ENCODE measurements around the gene PRDM2. TPM values are rescaled to one million over a fixed set of nuclear protein-coding genes. Genes with fewer than 3 reads are reported as not detected.
"Not testable (repeated sequence)": the region's sequence is repeated elsewhere in the genome, so short reads cannot be mapped to it uniquely, and the experiment has no call there.

Gene PRDM2
- total RNA-seq, 2 donors from 2014 or later, result 29.3 to 30.0 TPM

DNA sequence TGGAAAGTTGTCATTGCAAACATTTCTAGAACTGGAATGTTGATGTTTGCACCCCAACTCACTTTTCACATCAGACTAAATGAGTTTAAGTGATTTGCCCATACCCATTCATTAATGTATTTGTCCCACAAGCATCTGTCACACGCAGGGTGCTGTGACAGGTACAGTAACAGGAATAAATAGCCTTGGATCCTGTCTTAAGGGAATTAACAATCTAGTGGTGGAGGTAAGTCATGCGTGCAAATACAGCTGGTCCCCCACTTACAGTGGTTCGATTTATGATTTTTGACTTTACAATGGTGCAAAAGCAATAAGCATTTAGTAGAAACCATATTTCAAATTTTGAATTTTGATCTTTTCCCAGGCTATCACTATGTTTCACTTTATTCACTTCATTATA is 17.5 kb upstream of the PRDM2 start:
- no peak for TF ChIP-seq CTCF (IDR thresholded peaks at IDR 0.05)
- Histone ChIP-seq H3K9ac (ENCODE audit: low read depth in 2 of 2, low read length in 2 of 2) (no peak overlapping the region), H3K36me3 (no peaks in the 10 kb centered on the region), H3K4me3 (no peak overlapping the region), H3K4me1 (no peaks in the 10 kb centered on the region), H3K27me3 (no peaks in the 10 kb centered on the region), H3K9me3 (no peaks in the 10 kb centered on the region), H3K27ac (no peak overlapping the region)
- intact Hi-C loops (cut with DNase I), result no loop called here
- DNase-seq, result no peak

GRCh38 chr1:13683206-13683605 is 16.8 kb upstream of the PRDM2 start:
- Histone ChIP-seq H3K4me1 (no peaks in the 10 kb centered on the region), H3K27me3 (no peaks in the 10 kb centered on the region), H3K9ac (ENCODE audit: low read depth in 2 of 2, low read length in 2 of 2) (no peak overlapping the region), H3K9me3 (no peaks in the 10 kb centered on the region), H3K27ac (no peak overlapping the region), H3K36me3 (no peaks in the 10 kb centered on the region), H3K4me3 (no peak overlapping the region)
- no peak for DNase-seq
- no peak for TF ChIP-seq CTCF (IDR thresholded peaks at IDR 0.05)
- intact Hi-C loops (cut with DNase I), result no loop called here

DNA sequence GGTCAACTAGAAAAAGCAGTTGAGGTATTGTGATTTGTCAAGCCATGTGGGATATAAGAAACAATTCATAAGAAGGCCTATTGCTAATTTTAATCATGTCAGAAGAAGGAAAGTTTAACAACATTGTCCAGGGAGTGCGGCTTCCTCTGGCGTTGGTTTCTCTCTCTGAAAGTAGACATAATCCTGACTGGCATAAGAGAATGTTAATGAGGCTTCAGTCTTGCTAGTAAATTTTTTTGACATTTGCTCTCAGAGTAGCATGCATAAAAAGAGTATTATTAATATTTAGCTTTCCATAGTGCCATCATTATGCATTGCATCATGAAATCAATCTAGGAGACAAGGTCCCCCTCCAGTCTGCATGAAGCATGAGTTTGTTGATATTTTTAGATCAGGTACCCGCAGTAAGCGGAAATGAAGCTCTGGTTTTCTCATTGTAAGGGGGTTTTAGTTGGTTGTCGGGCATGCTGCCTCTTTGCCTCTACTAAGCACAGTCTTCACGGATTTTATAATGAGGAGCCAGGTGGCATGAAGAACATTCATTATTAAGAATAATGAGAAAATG is 12.8 kb upstream of the PRDM2 start:
- Histone ChIP-seq H3K9ac (ENCODE audit: low read depth in 2 of 2, low read length in 2 of 2) (no peak overlapping the region), H3K27ac (no peak overlapping the region), H3K27me3 (no peaks in the 10 kb centered on the region), H3K4me3 (no peak overlapping the region), H3K9me3 (no peaks in the 10 kb centered on the region), H3K36me3 (no peaks in the 10 kb centered on the region), H3K4me1 (no peaks in the 10 kb centered on the region)
- DNase-seq, result no peak
- no peak for TF ChIP-seq CTCF (IDR thresholded peaks at IDR 0.05)
- intact Hi-C loops (cut with DNase I), result no loop called here

DNA sequence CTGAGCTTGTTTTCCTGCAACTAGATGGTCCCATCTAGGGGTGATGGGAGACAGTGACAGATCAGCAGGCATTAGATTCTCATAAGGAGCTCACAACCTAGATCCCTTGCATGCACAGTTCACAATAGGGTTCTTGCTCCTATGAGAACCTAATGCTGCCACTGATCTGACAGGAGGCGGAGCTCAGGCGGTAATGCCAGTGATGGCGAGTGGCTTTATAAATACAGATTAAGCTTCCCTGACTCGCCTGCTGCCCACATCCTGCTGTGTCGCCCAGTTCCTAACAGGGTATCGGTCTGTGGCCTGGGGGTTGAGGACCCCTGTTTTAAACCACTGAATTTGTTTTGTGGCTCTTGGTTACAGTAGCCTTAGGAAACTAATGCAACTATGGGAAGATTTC is 6.9 kb upstream of the PRDM2 start:
- intact Hi-C loops (cut with DNase I); H3K27ac ChIP-seq; H3K4me3 ChIP-seq; H3K9me3 ChIP-seq; H3K36me3 ChIP-seq; H3K9ac ChIP-seq (ENCODE audit: low read depth in 2 of 2, low read length in 2 of 2); H3K4me1 ChIP-seq; H3K27me3 ChIP-seq; DNase-seq: not testable (repeated sequence)

DNA sequence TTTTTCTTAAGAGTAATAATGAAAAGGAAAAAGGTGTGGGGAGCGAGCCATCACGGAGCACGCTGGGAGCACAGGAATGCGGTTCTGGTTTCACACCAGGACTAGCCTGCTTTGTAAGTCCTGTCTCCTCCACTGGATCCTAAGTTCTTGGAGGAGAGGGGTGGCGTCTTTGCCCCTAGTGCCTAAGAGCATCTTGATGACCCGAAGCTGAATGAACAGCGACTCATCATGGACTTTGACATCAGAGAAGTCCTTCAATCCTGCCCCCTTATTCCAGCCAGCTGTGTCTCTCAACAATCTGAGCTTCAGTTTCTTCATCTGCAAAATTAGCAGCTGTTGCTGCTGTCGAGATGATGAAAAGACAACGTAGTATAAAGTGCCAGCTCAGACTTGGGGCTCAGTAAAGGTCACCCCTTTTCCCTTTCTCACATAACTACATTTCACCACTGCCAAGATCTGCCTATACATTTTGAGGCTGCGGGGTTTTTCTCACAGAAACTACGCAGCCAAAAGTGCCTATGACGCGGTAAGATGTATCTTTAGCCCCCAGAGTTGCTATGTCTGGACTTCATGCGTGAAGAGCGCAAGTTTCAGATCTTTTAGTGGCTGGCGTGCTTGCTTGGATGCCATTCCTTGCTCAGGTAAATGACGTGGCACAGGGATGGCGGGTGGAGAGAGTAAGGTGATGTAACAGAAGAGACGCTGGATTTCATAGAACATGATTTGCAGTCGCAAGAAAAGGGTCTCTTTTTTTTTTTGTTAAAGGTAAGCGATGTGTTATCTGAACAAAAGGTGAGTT is 4.9 kb upstream of the PRDM2 start:
- no peak for TF ChIP-seq CTCF (IDR thresholded peaks at IDR 0.05)
- Histone ChIP-seq H3K36me3 (no peaks in the 10 kb centered on the region), H3K4me1 (no peaks in the 10 kb centered on the region), H3K4me3 (no peak overlapping the region), H3K9ac (ENCODE audit: low read depth in 2 of 2, low read length in 2 of 2) (no peak overlapping the region), H3K27me3 (no peaks in the 10 kb centered on the region), H3K9me3 (no peaks in the 10 kb centered on the region), H3K27ac (no peak overlapping the region)
- no peak for DNase-seq
- intact Hi-C loops (cut with DNase I), result no loop called here

DNA sequence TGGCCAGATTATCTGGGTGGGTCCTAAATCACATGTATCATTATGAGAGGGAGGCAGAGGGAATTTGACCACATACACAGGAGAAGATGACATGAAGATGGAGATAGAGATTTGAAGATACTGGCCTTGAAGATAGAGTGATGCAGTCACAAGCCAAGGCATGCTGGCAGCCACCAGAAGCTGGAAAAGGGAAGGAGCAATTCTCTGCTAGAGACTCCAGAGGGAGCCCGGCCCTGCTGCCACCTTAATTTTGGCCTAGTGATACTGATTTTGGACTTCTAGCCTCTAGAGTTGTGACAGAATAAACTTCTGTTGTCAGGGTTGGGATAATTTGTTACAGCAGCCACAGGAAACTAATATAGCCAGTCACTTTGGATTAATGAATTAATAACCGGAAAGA is 2.2 kb upstream of the PRDM2 start:
- Histone ChIP-seq H3K4me1 (no peaks in the 10 kb centered on the region), H3K9ac (ENCODE audit: low read depth in 2 of 2, low read length in 2 of 2) (no peak overlapping the region), H3K9me3 (no peaks in the 10 kb centered on the region), H3K36me3 (no peaks in the 10 kb centered on the region), H3K4me3 (no peak overlapping the region), H3K27me3 (no peaks in the 10 kb centered on the region), H3K27ac (no peak overlapping the region)
- TF ChIP-seq CTCF (IDR thresholded peaks at IDR 0.05), result no peak
- DNase-seq, result no peak
- intact Hi-C loops (cut with DNase I), result no loop called here

Data from colonic mucosa (tissue), 4 donors.